ENCODE data around the gene RSRC1.
"Not testable (repeated sequence)": the region's sequence is repeated elsewhere in the genome, so short reads cannot be mapped to it uniquely, and the experiment has no call there.

RSRC1 gene

DNA sequence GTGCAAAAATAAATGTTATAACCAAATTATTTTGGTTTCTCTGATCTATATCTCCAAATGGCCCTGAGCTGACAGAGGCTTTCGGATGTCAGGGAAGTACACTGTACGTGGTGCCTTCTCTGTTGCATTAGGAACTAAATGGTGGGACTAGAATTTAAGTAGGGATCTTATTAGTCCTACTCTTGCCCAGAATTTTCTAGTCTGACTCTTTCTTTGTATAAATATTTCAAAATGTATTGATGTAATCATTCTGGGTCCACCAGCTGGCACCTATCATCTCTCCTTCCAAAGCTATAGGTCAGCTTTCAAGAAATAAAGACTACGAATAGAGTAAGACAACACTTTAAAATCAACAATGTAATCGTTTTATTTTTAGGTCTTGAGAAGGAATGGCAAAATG lies 438.8 kb downstream of the RSRC1 start:
- no peak for DNase-seq

DNA sequence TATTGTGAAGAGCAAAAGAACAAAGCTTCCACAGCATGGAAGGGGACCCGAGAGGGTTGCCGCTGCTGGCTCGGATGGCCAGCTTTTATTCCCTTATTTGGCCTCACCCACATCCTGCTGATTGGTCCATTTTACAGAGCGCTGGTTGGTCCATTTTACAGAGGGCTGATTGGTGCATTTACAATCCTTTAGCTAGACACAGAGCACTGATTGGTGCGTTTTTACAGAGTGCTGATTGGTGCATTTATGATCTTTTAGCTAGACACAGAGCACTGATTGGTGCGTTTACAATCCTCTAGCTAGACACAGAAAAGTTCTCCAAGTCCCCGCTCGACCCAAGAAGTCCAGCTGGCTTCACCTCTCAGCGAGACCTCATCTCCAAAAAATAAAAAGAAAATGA lies 440.0 kb downstream of the RSRC1 start:
- DNase-seq, result not testable (repeated sequence)

DNA sequence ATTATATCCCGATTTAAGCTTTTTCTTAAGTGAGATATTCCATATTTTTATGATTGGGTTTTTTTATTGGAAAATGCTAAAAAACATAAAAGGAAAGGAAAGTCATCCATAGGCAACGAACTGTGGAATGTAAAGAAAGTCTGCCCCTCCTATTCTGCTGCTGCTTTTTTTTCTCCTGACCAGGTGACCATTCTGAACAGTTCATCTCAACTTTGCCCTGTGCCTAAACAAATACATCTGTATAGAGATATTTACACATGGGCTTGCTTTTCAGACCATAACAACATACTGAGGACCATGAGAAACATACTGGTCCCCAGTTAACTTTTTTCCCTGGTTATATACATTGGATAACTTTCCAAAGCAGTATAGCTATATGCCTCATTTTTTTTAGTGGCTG lies 442.2 kb downstream of the RSRC1 start:
- no peak for DNase-seq

DNA sequence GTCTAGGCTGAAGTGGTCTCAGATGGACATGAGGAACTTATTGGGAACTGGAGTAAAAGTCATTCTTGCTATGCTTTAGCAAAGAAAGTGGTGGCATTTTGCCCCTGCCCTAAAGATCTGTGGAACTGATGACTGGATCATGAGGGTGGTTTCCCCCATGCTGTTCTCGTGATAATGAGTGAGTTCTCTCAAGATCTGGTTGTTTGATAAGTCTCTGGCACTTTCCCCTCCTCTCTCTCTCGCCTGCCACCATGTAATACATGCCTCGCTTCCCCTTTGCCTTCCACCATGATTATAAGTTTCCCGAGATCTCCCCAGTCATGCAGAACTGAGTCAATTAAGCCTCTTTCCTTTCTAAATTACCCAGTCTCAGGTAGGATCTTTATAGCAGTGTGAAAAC lies 449.6 kb downstream of the RSRC1 start:
- no peak for DNase-seq

DNA sequence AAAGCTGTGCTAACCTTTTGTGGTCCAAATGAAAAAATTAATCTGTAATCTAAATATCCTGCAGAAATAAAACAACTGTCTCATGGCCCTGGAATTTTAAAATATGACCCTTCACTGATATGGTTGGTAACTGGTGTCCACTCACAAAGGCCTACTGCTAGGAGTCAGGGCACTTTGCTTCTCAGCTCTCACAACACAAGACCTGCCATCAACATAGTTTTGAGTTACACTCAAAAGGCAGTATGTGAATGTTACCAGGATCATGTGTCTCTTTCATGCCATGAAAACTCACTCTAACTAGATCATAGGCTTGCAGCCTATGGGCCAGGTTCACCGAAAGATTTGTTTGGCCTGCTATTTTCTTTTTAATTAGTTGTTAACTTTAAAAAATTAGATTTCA lies 451.1 kb downstream of the RSRC1 start:
- DNase-seq, result no peak

DNA sequence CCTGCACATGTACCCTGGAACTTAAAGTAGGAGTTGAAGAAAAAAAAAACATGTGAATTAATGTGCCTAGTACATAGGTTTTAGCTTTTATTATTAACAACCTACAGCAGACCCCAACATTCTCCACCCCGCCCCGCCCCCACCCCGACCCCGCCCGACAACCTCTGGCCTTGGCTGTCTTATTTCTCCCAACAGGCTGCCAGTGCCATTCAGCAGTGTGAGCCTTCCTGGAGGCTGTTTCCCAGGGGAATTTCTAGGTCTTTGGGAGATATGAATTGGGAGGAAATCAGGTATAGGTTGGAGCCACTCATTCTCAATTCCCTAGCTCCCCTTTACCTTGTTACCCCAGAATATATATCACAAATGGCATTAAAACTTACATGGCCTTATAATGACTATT lies 452.8 kb downstream of the RSRC1 start:
- no peak for DNase-seq

DNA sequence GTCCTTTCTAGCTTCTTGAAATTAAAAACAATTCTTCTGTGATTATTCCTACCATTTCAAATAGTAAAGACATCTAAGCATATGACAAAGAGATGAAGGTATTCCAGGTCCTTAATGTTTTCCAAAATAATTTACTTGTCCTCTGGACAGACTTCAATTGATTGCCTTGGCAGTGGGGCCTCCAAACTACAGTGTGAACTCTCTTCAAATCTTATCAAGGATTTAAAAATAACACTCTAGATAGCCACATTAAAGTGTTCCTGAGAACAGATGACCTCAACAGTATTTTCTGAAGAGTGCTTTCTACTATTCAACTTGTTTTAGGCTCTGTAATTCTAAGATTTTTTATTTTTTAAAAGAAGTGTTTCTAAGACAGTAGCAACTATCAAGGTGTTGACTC lies 453.2 kb downstream of the RSRC1 start:
- no peak for DNase-seq

DNA sequence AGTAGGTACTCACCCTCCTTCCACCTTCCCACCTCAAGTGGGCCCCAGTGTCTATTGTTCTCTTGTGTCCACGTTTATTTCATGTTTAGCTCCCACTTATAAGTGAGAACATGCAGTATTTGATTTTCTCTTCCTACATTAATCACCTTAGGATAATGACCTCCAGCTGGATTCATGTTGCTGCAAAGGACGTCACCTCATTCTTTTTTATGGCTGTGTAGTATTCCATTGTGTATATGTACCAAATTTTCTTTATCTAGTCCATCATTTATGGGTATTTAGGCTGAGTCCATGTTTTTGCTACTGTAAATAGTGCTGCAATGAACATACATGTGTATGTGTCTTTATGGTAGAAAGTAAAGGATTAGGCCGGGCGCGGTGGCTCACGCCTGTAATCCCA lies 455.2 kb downstream of the RSRC1 start:
- no peak for DNase-seq

DNA sequence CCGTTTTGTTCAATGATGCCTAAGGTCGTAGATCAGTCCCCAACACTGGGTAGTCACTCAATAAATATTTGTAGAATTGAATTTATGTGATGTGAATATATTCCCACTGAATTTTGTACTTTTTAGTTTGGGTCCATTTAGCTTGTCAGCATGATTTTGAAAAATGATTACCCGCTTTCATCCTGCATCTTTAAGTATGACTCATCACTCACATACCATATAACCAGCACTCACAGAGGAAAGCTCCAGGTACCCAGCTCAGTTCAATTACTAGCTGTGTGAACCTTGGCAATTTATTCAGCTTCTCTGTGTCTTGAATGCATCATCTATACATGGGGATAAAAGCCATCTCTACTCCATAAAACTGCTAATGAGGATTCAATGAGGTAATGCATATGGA lies 458.9 kb downstream of the RSRC1 start:
- DNase-seq, result no peak

DNA sequence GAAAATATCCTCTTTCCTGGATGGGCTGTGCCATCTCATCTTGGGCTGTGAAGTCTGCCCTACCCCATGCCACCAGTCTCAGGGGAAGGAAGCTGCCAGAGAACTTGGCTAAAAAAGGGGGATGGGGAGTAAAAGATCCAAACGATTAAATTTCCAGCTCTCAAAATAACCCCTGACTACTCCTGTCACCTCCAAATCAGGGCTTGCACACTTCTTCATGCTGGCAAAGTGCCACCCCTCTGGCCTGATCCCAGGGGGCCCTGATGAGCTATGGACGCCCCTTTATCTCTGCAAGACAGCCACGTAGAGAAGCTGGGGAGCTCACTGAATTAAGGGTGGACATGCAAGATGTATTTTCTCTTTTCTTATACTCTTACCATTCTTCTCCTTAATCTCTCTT lies 459.9 kb downstream of the RSRC1 start:
- no peak for DNase-seq

DNA sequence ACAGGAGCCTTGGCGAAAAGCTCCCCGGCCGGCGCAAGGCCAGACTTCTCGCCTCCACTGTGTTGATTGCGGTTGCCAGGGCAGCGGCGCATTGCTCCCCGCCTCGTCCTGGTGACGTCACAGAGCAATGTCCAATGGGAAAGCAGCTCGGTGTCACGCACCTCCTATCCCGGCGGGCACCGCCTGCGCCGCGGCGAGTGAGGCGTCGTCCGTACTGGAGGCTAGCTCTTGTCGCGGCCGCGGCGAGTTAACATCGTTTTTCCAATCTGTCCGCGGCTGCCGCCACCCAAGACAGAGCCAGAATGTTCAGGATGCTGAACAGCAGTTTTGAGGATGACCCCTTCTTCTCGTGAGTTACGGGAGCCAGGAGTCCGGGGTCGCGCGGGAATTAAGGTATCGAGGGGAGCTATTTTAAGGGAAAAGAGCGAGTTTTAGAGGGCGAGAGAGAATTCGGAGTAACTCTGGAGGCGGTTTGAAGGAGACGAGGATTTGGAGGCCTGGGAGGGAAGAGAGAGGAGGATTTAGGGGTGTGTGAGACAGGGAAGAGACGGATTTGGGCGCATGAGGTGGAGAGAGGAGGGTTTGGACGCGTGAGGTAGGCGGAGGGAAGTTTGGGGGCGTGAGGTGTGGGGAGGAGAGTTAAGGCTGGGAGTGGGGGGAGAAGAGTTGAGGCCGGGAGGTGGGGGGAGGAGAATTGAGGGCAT lies 461.3 kb downstream of the RSRC1 start, which contains the start of gene MLF1:
MLF1 (plus strand) TSS at position 196 of the 704 bp plus-strand sequence; CDS start at position 303, 107 bp downstream.
- peak; percentile 64 for DNase-seq

DNA sequence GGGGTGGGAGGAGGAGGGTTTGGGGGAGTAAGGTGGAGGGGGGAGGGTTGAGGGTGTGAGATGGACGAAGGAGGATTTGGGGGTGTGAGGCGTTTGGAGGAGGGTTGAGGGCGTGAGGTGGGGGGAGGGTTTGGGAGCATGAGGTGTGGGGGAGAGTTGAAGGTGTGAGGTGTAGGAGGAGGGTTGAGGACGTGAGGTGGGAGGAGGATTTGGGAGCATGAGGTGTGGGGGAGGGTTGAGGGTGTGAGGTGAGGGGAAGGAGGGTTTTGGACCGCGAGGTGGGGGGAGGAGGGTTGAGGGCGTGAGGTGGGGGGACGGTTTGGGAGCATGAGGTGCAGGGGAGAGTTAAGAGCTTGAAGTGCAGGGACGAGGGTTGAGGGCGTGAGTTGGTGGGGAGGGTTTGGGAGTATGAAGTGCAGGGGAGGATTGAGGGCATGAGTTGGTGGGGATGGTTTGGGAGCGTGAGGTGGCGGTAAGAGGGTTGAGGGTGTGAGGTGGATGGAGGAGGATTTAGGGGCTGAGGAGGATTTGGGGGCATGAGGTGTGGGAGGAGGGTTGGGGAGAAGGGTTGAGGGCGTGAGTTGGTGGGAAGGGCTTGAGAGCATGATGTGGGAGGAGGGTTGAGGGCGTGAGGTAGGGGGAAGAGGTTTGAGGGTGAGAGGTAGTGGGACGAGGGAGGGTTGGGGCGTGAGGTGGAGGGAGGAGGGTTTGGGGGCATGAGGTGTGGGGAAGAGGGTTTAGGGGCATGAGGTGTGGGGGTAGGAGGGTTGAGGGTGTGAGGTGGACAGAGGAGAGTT lies 462.3 kb downstream of the RSRC1 start:
- no peak for DNase-seq

DNA sequence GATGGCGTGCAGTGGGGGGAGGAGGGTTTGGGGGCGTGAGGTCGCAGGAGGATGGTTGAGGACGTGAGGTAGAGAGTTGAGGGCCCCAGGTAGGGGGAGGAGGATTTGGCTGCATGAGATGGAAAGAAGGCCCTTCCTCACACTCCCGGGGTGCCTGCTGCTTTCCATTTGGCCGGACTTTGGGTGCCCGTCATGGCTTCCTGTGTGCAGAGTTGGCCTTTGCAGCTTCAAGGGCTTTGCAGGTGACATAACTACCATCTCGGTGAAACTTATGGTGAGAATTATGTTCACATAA lies 462.8 kb downstream of the RSRC1 start:
- DNase-seq, result no peak

DNA sequence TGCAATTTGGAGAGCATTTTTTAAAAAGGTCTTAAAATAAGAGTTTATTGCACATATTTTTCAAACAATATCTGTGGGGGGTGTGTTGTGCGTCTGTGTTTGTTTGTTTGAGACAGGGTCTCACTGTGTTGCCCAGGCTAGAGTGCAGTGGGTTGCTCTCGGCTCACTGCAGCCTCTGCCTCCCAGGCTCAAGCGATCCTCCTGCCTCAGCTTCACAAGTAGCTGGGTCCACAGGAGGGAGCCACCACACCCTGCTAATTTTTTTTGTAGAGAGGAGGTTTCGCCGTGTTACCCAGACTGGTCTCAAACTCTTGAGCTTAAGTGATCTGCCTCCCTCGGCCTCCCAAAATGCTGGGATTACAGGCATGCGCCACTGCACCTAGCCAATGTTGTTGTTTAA lies 463.8 kb downstream of the RSRC1 start:
- no peak for DNase-seq

DNA sequence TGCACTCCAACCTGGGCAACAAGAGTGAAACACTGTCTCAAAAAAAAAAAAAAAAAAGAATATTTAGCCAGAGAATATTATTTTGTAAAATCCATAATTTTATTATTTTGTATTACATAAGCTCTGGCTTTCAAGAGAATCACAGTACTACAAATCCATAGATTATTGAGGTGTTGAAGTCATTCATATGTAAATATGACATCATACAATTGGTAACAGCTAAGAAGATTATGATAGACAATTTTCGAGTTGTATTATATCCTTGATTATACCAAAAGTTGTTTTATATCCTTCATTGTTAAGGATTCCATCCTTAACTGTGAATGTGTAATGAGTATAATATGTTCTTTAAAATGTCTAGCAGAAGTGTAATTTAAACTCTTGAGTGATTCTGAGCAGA lies 464.8 kb downstream of the RSRC1 start:
- DNase-seq, result no peak

DNA sequence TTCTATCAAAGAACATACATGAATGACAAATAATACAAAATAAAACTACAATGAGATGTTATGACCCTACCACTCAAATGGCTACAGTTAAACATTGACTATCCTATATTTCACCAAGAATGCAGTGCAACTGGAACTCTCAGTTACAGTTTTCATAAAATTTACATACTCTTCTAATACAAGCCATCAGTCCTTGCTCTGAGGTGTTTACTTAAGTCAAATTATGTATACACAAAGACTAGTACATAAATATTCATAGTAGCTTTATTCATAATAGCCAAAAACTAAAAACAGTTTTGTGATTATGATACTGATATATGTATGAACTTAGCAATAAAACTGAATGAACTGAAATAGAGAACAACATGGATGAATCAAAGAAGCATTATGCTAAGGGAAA lies 480.3 kb downstream of the RSRC1 start:
- DNase-seq, result no peak
